IgD-negative memory B cell (primary cell): Measurements from ENCODE around the gene TANC2. TPM values are rescaled to one million over a fixed set of nuclear protein-coding genes. Genes with fewer than 3 reads are reported as not detected.

ENCODE experiments used
- H3K27ac Mint-ChIP-seq, 3 donors: one replicate each; pipeline ENCODE4 v1.8.0; 2020 to 2022; ENCODE audit warnings: mild to moderate bottlenecking in 3 of 3, mixed read lengths in 3 of 3, moderate library complexity in 1 of 3
- H3K27me3 Mint-ChIP-seq: one replicate; pipeline ENCODE4 v1.8.0; 2021; ENCODE audit warnings: mixed read lengths
- H3K36me3 Mint-ChIP-seq: one replicate; pipeline ENCODE4 v1.8.0; 2020; ENCODE audit warnings: mild to moderate bottlenecking, mixed read lengths
- H3K4me1 Mint-ChIP-seq, 3 donors: one replicate each; pipeline ENCODE4 v1.8.0; 2020 to 2022; ENCODE audit warnings: mixed read lengths in 3 of 3, mild to moderate bottlenecking in 1 of 3
- H3K4me3 Mint-ChIP-seq, 4 donors: one replicate each; pipeline ENCODE4 v1.8.0; 2020 to 2022; ENCODE audit warnings: mild to moderate bottlenecking in 4 of 4, mixed read lengths in 4 of 4, moderate library complexity in 3 of 4
- H3K9me3 Mint-ChIP-seq, 3 donors: one replicate each; pipeline ENCODE4 v1.8.0; 2020 to 2021; ENCODE audit warnings: mixed read lengths in 3 of 3, mild to moderate bottlenecking in 1 of 3
- polyA plus RNA-seq: library from polyadenylated mRNA; unstranded; fragments of 300-500 nt; fragmentation: Illumina TruSeq; gene quantifications from one replicate; pipeline ENCODE4 v1.2.3, GENCODE V29; 2021

TANC2 gene
- polyA plus RNA-seq = 0.85 TPM

DNA sequence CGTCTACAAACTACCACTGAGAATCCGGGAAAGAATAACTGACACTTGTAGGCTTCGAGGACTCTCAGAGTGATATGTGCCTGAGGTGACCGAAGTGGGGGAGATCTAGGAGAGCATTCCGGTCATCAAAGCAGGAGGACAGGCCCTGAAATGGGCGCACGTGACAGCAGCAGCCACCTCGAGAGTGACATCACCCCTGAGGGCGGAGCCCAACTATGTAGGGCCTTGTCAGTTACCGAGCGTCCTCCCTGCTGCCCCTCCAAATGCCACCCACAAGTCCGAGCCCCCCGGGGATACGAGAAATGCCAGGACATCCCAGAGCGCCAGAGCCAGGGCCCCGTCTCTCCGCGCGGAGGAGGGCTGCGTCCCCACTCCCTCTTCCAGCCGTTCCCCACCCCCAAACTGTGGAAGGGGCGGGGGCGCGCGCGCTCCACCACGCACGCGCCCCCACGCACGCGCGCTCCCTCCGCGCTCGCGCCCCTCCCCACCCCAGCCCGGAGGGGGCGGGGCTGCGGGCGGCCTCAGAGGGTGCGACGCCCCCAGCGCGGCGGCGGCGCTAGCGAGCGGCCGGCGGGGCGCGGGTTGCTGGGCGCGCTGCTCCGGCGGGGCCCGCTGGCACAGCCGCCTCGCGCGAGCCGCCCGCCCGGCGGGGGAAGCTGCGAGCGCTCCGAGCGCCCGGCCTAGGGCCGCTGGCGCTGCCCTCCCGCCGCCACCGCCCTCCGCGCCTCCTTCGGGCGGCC is at the start of gene TANC2:
TSS of gene TANC2 (plus strand) at position 550 of the 740 bp plus-strand sequence. CDS start 43,325 bp downstream, outside the sequence.
- peaks cover 11% of the 10 kb centered on the region for H3K27me3 Mint-ChIP-seq
- H3K27ac Mint-ChIP-seq = peak within 1 kb of the TSS; percentile 87 to 97 (median 91)
- H3K4me3 Mint-ChIP-seq = peak within 1 kb of the TSS; percentile 89 to 96 (median 95)
- peaks cover 0 to 2% (median 0%) of the 10 kb centered on the region in 3 donors for H3K9me3 Mint-ChIP-seq
- no peaks in the 10 kb centered on the region for H3K36me3 Mint-ChIP-seq
- peaks cover 17 to 21% (median 19%) of the 10 kb centered on the region in 3 donors for H3K4me1 Mint-ChIP-seq

DNA sequence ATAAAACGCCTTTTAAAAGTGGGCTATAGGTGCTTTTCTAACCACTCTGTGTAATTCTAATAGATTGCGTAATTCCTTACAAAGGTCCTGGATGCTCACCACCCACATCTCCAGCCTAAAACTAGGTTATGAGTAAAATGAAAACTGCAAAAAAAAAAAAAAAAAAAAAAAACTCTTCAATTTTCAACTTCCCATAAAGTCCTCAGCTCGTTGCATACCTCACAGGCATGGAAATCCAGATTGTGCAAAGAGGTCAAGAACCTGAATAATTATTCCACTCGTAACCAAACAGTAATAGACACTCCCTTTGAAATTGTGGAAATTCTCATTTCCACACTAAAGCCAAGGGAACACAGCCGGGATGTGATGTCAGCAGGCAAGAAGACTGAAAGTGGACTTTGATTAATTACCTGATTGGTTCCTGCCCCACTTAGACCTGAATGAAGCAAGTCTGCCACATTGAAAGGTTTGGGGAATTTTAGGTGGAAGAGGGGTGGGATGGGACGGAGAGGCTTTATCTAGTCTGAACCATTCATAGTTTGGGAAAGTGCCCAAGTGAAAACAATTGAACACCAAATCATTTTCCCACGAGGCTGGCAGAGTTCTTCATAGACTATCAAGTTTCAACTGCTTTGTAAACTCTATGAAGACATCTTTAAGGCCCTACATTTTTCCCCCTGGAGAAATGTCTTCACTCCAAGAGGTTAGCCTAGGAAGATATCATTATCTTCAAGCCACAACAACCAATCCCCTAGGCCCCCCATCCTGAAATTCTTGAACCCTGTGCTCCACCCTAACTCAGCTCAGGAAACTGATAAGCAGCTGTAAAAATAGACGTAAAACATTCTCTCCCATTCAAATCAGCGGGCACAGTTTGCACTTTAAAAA is 49.1 kb upstream of the TANC2 start:
- peaks cover 10% of the 10 kb centered on the region for H3K27me3 Mint-ChIP-seq
- H3K36me3 Mint-ChIP-seq = no peaks in the 10 kb centered on the region
- no peaks in the 10 kb centered on the region for H3K4me1 Mint-ChIP-seq
- H3K27ac Mint-ChIP-seq = no peak overlapping the region
- H3K9me3 Mint-ChIP-seq = peaks cover 0 to 6% (median 2%) of the 10 kb centered on the region in 3 donors
- H3K4me3 Mint-ChIP-seq = peak overlapping the region in 1 of 4 donors; percentile 9

DNA sequence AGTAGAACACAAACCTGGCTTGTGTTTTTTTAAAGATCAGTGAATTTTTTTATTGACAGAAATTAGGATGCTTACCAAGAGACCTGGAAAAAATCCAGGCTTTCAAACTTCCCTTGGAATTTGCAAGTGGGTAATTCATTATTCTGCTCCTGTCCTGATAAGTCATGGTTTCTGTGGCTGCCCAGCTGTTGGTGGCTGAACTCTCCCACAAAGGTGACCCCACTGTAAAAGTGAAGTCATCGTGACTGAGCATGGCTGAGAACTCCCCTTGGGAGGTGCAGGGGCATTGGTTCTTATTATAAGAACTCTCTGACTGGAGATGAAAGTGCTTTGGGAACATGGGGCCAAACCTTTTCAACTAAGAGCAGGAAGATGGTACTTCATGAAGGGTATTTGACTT is 46.6 kb upstream of the TANC2 start:
- Mint-ChIP-seq H3K36me3 (no peaks in the 10 kb centered on the region), H3K9me3 (no peaks in the 10 kb centered on the region), H3K27me3 (peaks cover 6% of the 10 kb centered on the region), H3K4me1 (no peaks in the 10 kb centered on the region), H3K27ac (no peak overlapping the region), H3K4me3 (no peak overlapping the region)

GRCh38 chr17:62920300-62920699 is 45.7 kb upstream of the TANC2 start:
- H3K27me3 Mint-ChIP-seq = peaks cover 6% of the 10 kb centered on the region
- H3K36me3 Mint-ChIP-seq = no peaks in the 10 kb centered on the region
- no peaks in the 10 kb centered on the region for H3K9me3 Mint-ChIP-seq
- H3K27ac Mint-ChIP-seq = no peak overlapping the region
- no peak overlapping the region for H3K4me3 Mint-ChIP-seq
- no peaks in the 10 kb centered on the region for H3K4me1 Mint-ChIP-seq

- H3K4me1 Mint-ChIP-seq = no peaks in the 10 kb centered on the region
- H3K27ac Mint-ChIP-seq = no peak overlapping the region
- H3K4me3 Mint-ChIP-seq = no peak overlapping the region
- H3K36me3 Mint-ChIP-seq = no peaks in the 10 kb centered on the region
- peaks cover 6% of the 10 kb centered on the region for H3K27me3 Mint-ChIP-seq
- H3K9me3 Mint-ChIP-seq = no peaks in the 10 kb centered on the region
Observed at GRCh38 chr17:62921817-62922216, 44.2 kb upstream of the TANC2 start.

DNA sequence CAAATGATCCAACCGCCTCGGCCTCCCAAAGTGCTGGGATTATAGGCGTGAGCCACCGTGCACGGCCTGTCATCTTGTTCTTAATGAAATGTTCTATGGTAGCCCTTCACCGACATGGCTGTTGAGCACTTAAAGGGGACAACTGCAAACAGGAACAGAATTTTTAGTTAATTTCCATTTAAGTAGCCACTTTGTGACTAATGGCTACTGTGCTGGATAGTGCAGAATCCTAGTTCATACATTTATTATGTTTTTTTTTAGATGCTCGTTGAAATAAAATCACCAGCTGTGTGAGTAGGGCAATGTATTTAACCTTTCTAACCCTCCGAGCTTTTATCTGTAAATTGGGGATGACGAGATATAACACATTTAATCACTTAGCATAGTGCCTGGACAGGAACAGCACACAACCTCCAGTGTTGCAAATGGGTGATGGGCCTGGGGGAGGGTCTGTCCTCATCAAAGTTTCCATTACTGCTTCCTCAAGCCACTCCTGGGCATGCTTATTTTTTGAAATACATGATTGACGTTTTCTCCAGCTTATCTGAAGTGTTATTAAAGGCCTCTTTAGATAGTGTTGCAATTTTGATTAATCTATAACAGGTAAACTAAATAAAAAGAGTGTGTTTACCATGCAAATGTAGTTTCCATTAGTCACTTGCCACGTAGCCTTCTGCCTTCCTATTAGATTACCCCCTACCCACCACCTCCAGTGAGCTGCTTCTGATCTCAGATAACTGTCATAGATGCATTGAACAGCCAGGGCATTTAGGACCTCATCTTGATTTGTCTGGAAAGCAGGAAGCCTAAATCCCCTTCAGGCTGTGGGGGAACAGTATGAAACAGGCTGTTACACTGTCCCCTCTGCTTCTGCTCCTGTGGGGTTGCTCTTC is 42.5 kb upstream of the TANC2 start:
- H3K4me3 Mint-ChIP-seq = no peak overlapping the region

GRCh38 chr17:62925267-62925836 is 40.7 kb upstream of the TANC2 start:
- peaks cover 3% of the 10 kb centered on the region for H3K27me3 Mint-ChIP-seq

More for the DNA sequence above, 42.5 kb upstream of the TANC2 start:
- H3K27ac Mint-ChIP-seq = no peak overlapping the region
- no peaks in the 10 kb centered on the region for H3K9me3 Mint-ChIP-seq
- no peaks in the 10 kb centered on the region for H3K4me1 Mint-ChIP-seq
- H3K27me3 Mint-ChIP-seq = peaks cover 6% of the 10 kb centered on the region
- H3K36me3 Mint-ChIP-seq = no peaks in the 10 kb centered on the region

DNA sequence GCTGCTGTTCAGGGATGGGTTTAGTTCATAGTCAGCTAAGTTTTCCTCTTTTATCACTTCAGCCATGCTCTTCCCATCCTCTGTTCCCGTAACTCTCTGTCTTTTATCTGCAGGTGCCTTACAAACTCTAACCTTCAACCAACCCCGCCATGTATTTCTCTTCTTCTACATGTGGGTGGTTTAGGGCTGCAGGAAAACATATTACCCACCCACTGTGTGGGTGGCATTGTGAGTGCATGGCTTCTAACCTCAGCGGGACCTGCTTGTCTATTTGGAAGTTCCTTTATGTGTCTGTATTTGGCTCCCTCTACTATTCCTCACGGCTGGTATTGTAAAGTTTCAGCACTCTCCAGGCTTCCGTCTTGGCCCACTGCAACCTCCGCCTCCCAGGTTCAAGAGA is 39.0 kb upstream of the TANC2 start:
- H3K36me3 Mint-ChIP-seq = no peaks in the 10 kb centered on the region
- peaks cover 4% of the 10 kb centered on the region for H3K27me3 Mint-ChIP-seq
- H3K4me1 Mint-ChIP-seq = peaks cover 0 to 1% (median 0%) of the 10 kb centered on the region in 3 donors
- no peaks in the 10 kb centered on the region for H3K9me3 Mint-ChIP-seq
- H3K4me3 Mint-ChIP-seq = no peak overlapping the region
- H3K27ac Mint-ChIP-seq = no peak overlapping the region

More at GRCh38 chr17:62925267-62925836, 40.7 kb upstream of the TANC2 start:
- Mint-ChIP-seq H3K4me1 (no peaks in the 10 kb centered on the region), H3K27ac (no peak overlapping the region), H3K36me3 (no peaks in the 10 kb centered on the region), H3K4me3 (no peak overlapping the region), H3K9me3 (no peaks in the 10 kb centered on the region)

GRCh38 chr17:62929320-62929719 is 36.7 kb upstream of the TANC2 start:
- peaks cover 0 to 4% (median 0%) of the 10 kb centered on the region in 3 donors for H3K9me3 Mint-ChIP-seq
- no peaks in the 10 kb centered on the region for H3K36me3 Mint-ChIP-seq
- no peak overlapping the region for H3K27ac Mint-ChIP-seq
- H3K4me1 Mint-ChIP-seq = peaks cover 0 to 1% (median 0%) of the 10 kb centered on the region in 3 donors
- H3K27me3 Mint-ChIP-seq = peaks cover 8% of the 10 kb centered on the region
- H3K4me3 Mint-ChIP-seq = no peak overlapping the region

DNA sequence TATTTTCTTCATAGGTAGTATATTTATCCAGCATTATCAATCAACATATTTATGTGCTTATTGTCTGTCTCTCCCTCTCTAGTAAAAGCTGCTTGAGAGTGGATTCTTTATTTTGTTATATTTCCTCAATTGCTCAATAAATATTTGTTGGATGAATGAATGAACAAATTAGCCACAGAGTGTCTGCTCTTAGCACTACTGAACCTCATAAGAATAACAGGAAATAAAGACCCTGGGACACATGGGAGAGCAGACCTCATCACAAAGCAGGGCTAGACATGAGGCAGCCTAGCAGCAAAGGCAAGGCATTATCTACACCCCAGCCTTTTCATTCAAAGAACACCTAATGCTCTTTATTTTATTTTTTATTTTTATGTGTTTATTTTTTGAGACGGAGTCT is 34.9 kb upstream of the TANC2 start:
- Mint-ChIP-seq H3K9me3 (peaks cover 0 to 4% (median 0%) of the 10 kb centered on the region in 3 donors), H3K27ac (no peak overlapping the region), H3K4me1 (peaks cover 0 to 1% (median 0%) of the 10 kb centered on the region in 3 donors), H3K27me3 (peaks cover 13% of the 10 kb centered on the region), H3K36me3 (no peaks in the 10 kb centered on the region), H3K4me3 (no peak overlapping the region)

DNA sequence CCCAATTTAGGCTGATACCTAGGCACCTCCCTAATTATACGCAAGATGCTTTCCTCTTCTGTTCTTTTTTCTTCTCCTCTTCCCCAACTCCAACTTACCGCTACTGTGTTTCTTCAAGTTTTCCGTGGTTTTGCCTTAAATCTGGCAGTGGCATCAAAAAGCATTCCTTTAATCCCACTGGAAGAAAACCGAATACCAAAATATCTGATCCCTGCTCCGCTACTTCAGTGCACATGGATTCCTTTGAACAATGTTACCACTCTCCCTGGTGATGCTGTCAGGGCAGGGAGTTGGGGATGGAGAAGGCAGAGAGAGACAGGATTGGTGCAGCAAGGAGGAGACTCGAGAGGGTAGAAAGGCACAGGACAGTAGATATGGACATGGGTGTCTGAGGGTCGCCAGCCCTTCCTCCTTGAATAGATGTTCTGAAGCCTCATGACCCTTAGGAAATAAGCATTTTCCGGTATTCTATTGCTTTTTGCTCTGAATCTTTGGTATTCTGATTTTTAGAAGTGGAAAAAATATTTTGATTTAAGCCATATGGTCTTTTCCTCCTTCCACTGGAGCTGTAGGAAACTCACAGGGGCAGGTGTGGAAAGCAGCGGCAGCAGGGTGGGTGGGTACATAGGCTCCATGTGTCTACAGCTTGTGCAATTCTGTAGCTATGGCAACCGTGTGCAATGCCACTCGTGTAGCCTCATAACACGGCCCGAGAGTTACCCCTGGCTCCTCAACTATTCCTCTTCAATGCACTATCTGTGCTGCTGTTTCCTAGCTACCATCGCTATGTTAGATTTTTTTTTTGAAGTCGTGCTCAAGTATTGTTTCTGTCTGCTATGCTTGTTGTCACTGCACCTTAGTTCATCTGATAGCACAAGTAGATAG is 32.3 kb upstream of the TANC2 start:
- peaks cover 0 to 7% (median 0%) of the 10 kb centered on the region in 3 donors for H3K9me3 Mint-ChIP-seq
- H3K27me3 Mint-ChIP-seq = peaks cover 20% of the 10 kb centered on the region
- H3K4me1 Mint-ChIP-seq = peaks cover 0 to 1% (median 0%) of the 10 kb centered on the region in 3 donors
- H3K27ac Mint-ChIP-seq = peak overlapping the region in 1 of 3 donors; percentile 66
- H3K36me3 Mint-ChIP-seq = no peaks in the 10 kb centered on the region
- no peak overlapping the region for H3K4me3 Mint-ChIP-seq

- Mint-ChIP-seq H3K27me3 (peaks cover 20% of the 10 kb centered on the region), H3K4me1 (peaks cover 0 to 1% (median 0%) of the 10 kb centered on the region in 3 donors)
Observed at GRCh38 chr17:62935098-62935497, 30.9 kb upstream of the TANC2 start.

DNA sequence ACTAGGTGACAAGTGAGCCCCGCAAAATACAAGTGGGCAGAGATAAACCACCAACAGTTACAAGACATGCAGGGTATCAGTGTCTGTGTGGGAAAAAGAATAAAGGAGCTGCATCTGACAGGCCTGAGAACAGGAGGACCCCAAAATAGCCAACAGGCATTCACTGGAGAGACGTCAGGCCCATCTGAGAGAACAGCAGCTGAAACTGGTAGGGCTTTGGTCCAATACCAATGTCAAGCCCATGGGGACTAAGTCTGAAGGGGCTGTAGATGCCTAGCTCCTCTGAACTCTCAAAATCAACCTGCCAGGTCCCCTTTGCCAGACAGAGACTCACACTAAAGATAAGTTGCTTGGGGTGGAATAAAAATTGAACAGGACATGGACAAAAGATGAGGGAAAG is 30.5 kb upstream of the TANC2 start:
- Mint-ChIP-seq H3K27me3 (peaks cover 18% of the 10 kb centered on the region), H3K4me3 (peak overlapping the region in 1 of 4 donors; percentile 54), H3K9me3 (peaks cover 2 to 11% (median 7%) of the 10 kb centered on the region in 3 donors), H3K4me1 (peaks cover 0 to under 1% (median 0%) of the 10 kb centered on the region in 3 donors), H3K36me3 (no peaks in the 10 kb centered on the region), H3K27ac (no peak overlapping the region)

More at GRCh38 chr17:62935098-62935497, 30.9 kb upstream of the TANC2 start:
- H3K36me3 Mint-ChIP-seq = no peaks in the 10 kb centered on the region
- peaks cover 2 to 11% (median 7%) of the 10 kb centered on the region in 3 donors for H3K9me3 Mint-ChIP-seq
- no peak overlapping the region for H3K4me3 Mint-ChIP-seq
- no peak overlapping the region for H3K27ac Mint-ChIP-seq
